Measurements from ENCODE around the gene PLA2G15.

The PLA2G15 gene

DNA sequence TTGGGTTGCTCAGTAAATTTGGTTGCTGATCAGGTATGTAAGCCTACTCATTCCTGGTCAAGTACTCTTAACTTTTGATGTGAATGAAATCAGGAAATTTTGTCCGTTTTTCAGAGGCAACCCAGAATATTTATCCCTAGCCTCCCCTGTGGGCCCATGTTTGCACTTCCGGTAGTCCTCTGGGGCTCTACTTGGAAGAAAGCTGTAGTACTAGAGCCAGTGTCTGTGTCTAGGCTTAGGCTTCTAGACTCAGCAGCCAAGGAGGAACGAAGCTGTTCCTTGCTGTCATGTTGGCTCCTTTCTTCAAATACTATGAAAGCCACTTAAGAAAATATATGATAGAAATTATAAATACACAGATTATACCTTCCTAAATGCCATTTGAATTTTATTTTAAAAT is 30.4 kb upstream of the PLA2G15 start:
- no peak for TF ChIP-seq CTCF (IDR thresholded peaks at IDR 0.05; ENCODE audit: control extremely low read depth, extremely low read depth, low read depth, missing control alignments)
- ChIA-PET POLR2A (no interaction called here), CTCF (interaction anchor here (1.0 to 1.2 kb wide), 2 partner anchors 14 to 398 kb away, joined by 3 read pairs; no protein-coding TSS in a partner anchor)
- DNase-seq (ENCODE audit: extremely low spot score), result no peak

- TF ChIP-seq CTCF (IDR thresholded peaks at IDR 0.05; ENCODE audit: control extremely low read depth, extremely low read depth, low read depth, missing control alignments), result no peak
- ChIA-PET POLR2A (no interaction called here), CTCF (interaction anchor here (1.1 kb wide), 1 partner anchor 13 kb away, joined by 3 read pairs; no protein-coding TSS in a partner anchor)
- DNase-seq (ENCODE audit: extremely low spot score), result no peak
Observed at GRCh38 chr16:68215302-68215701, 29.9 kb upstream of the PLA2G15 start.

DNA sequence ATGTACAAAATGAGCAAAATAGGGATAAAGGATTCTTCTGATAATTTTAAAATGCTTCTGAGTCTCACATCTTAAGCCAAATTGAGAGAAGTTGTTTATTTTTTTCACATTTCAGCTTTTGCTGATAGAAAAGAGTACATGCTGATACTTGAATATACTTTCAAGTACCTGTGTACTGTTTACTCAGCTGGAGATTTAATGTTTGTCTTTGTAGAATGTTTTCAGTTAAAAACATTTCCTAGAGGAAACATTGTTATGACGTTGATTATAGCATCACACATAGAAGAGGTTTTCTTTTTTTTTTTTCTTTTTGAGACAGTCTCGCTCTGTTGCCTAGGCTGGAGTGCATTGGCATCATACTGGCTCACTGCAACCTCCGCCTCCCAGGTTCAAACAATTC is 28.9 kb upstream of the PLA2G15 start:
- DNase-seq (ENCODE audit: extremely low spot score), result no peak
- no peak for TF ChIP-seq CTCF (IDR thresholded peaks at IDR 0.05; ENCODE audit: control extremely low read depth, extremely low read depth, low read depth, missing control alignments)
- CTCF ChIA-PET, result interaction anchor here (0.7 to 2.6 kb wide), 5 partner anchors 10 to 18 kb away, joined by 3 to 16 read pairs (median 3); no protein-coding TSS in a partner anchor
- POLR2A ChIA-PET, result no interaction called here

- POLR2A ChIA-PET, result no interaction called here
- no peak for DNase-seq (ENCODE audit: extremely low spot score)
- no peak for TF ChIP-seq CTCF (IDR thresholded peaks at IDR 0.05; ENCODE audit: control extremely low read depth, extremely low read depth, low read depth, missing control alignments)
- CTCF ChIA-PET, result interaction anchor here (1.1 to 2.6 kb wide), 7 partner anchors 9 to 550 kb away, joined by 3 to 16 read pairs (median 4); no protein-coding TSS in a partner anchor
Observed at GRCh38 chr16:68217506-68217905, 27.7 kb upstream of the PLA2G15 start.

GRCh38 chr16:68219725-68220351 is 25.3 kb upstream of the PLA2G15 start:
- TF ChIP-seq CTCF (IDR thresholded peaks at IDR 0.05; ENCODE audit: control extremely low read depth, extremely low read depth, low read depth, missing control alignments), result no peak
- DNase-seq (ENCODE audit: extremely low spot score), result no peak
- ChIA-PET POLR2A (interaction anchor here (0.6 kb wide), 1 partner anchor 100 kb away, joined by 5 read pairs; no protein-coding TSS in a partner anchor), CTCF (interaction anchor here (0.9 to 2.8 kb wide), 4 partner anchors 8 to 547 kb away, joined by 3 to 12 read pairs (median 5); no protein-coding TSS in a partner anchor)

DNA sequence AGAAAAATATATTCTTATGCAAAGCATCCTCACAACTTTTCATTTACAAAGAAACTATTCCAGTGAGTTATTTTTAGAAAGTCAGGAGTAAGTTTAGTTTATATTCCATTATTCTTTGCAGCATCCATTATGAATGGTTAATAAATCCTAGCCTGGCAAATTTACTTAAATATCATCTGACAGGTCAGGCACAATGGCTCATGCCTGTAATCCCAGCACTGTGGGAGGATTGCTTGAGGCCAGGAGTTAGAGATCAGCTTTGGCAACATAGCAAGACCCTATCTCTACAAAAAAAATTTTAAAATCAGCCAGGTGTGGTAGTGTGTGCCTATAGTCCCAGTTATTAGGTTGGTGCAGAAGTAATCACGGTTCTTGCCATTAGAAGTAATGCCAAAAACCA is 22.1 kb upstream of the PLA2G15 start:
- TF ChIP-seq CTCF (IDR thresholded peaks at IDR 0.05; ENCODE audit: control extremely low read depth, extremely low read depth, low read depth, missing control alignments), result no peak
- CTCF ChIA-PET, result interaction anchor here (1.5 kb wide), 1 partner anchor 12 kb away, joined by 3 read pairs; no protein-coding TSS in a partner anchor
- POLR2A ChIA-PET, result no interaction called here
- no peak for DNase-seq (ENCODE audit: extremely low spot score)

All from GM10248 (cell line).